Caco-2 (cell line): ENCODE results near the gene TCHP. TPM values are rescaled to one million over a fixed set of nuclear protein-coding genes. Genes with fewer than 3 reads are reported as not detected.

Source experiments
- BruUV-seq: library from RNA; stranded (reverse); fragments of 400-500 nt; replicated peaks from 2 replicates; lab custom pipeline; 2021; lab: Mats Ljungman, UMichigan
- CTCF ChIA-PET: fragments of 300-600 bp; sonication (Branson Sonifier 250); formaldehyde crosslinking; loops from one replicate; lab custom pipeline; 2022; ENCODE audit warnings: antibody characterized with exemption; lab: Charles Lee
- POLR2A ChIA-PET: fragments of 300-600 bp; sonication (Branson Sonifier 250); formaldehyde crosslinking; loops from one replicate; lab custom pipeline; 2022; ENCODE audit warnings: antibody characterized with exemption; lab: Charles Lee
- DNase-seq, 2 experiments: peaks; one replicate each; pipeline versions ENCODE4 v3.0.0 to v3.0.0-alpha.2; 2020 to 2022
- H3K27me3 ChIP-seq: replicated peaks from 2 replicates; pipeline ENCODE4 v1.6.0; 2011; ENCODE audit warnings: low read length; ENCODE audit not compliant: control insufficient read depth, insufficient read depth
- H3K36me3 ChIP-seq: 2 replicates; pipeline ENCODE4 v1.5.1; 2011; ENCODE audit warnings: low read length; ENCODE audit not compliant: control insufficient read depth, insufficient read depth
- H3K4me1 ChIP-seq: fragments of 250-450 bp; sonication (Bioruptor Pico); 2 replicates; pipeline ENCODE4 v1.5.1; 2020; ENCODE audit warnings: mild to moderate bottlenecking
- H3K4me3 ChIP-seq: 2 replicates; pipeline ENCODE4 v1.5.1; 2011; ENCODE audit warnings: low read depth, mild to moderate bottlenecking, control low read depth, low read length
- H3K9me3 ChIP-seq: fragments of 250-450 bp; sonication (Bioruptor Pico); 2 replicates; pipeline ENCODE4 v1.5.1; 2020; ENCODE audit warnings: mild to moderate bottlenecking, moderate library complexity
- H3K27ac Mint-ChIP-seq: one replicate; pipeline ENCODE4 v1.8.0; 2022; ENCODE audit warnings: mixed read lengths; ENCODE audit not compliant: unreplicated experiment
- H3K27me3 Mint-ChIP-seq: one replicate; pipeline ENCODE4 v1.8.0; 2022; ENCODE audit warnings: mixed read lengths; ENCODE audit not compliant: insufficient read depth, unreplicated experiment
- H3K36me3 Mint-ChIP-seq: one replicate; pipeline ENCODE4 v1.8.0; 2022; ENCODE audit warnings: mild to moderate bottlenecking, mixed read lengths; ENCODE audit not compliant: insufficient read depth, unreplicated experiment
- H3K4me1 Mint-ChIP-seq: one replicate; pipeline ENCODE4 v1.8.0; 2022; ENCODE audit warnings: low read depth, mixed read lengths; ENCODE audit not compliant: unreplicated experiment
- H3K4me3 Mint-ChIP-seq: one replicate; pipeline ENCODE4 v1.8.0; 2022; ENCODE audit warnings: mild to moderate bottlenecking, moderate library complexity, mixed read lengths; ENCODE audit not compliant: unreplicated experiment
- H3K9me3 Mint-ChIP-seq: one replicate; pipeline ENCODE4 v1.8.0; 2022; ENCODE audit warnings: mixed read lengths; ENCODE audit not compliant: unreplicated experiment
- CTCF ChIP-seq, 2 experiments: fragments of 200-600 bp in 1 of 2; IDR thresholded peaks; 1 replicate in 1 of 2; 2 replicates in 1 of 2; pipeline versions ENCODE4 v1.5.1 to v1.8.0; 2011 to 2022; ENCODE audit warnings: antibody characterized with exemption in 1 of 2, control low read depth in 1 of 2, inconsistent platforms in 1 of 2, low read depth in 1 of 2, low read length in 1 of 2, mild to moderate bottlenecking in 1 of 2, moderate library complexity in 1 of 2; ENCODE audit not compliant: insufficient read depth in 1 of 2, severe bottlenecking in 1 of 2, unreplicated experiment in 1 of 2
- intact Hi-C: fragments of 100-400 bp; cut with micrococcal nuclease; formaldehyde crosslinking; loops from one replicate; pipeline ENCODE4 v1.10.0; 2022; ENCODE audit not compliant: unreplicated experiment
- total RNA-seq: library from RNA; stranded (reverse); gene quantifications from 2 replicates; pipeline ENCODE4 v1.2.3, GENCODE V29; 2022

TCHP gene
- total RNA-seq, 1 experiment from 2014 or later: 17.7 TPM

- no peak for TF ChIP-seq CTCF (IDR thresholded peaks at IDR 0.05; ENCODE audit: insufficient read depth in 1 of 2, low read depth in 1 of 2, low read length in 1 of 2, severe bottlenecking in 1 of 2, unreplicated experiment in 1 of 2)
- intact Hi-C loops: no loop called here
- peak overlapping the region; percentile 71 for H3K4me3 Mint-ChIP-seq
- H3K9me3 ChIP-seq: no peaks in the 10 kb centered on the region
- CTCF ChIA-PET: interaction anchor here (1.6 kb wide), 1 partner anchor 25 kb away, joined by 6 read pairs; no protein-coding TSS in a partner anchor
- no peak overlapping the region for H3K27ac Mint-ChIP-seq
- H3K9me3 Mint-ChIP-seq: no peaks in the 10 kb centered on the region
- peaks cover 5% of the 10 kb centered on the region for H3K36me3 Mint-ChIP-seq
- POLR2A ChIA-PET: no interaction called here
- DNase-seq: no peak
- H3K27me3 ChIP-seq: no peaks in the 10 kb centered on the region; the same call in 1 of the 2 replicates
- peaks cover 31% of the 10 kb centered on the region for H3K4me1 ChIP-seq
- H3K4me3 ChIP-seq: no peak overlapping the region
- no TSS peak for BruUV-seq
- H3K36me3 ChIP-seq: no peaks in the 10 kb centered on the region
- H3K4me1 Mint-ChIP-seq: peaks cover 38% of the 10 kb centered on the region
- H3K27me3 Mint-ChIP-seq: no peaks in the 10 kb centered on the region
Observed at GRCh38 chr12:109878749-109879148, 21.3 kb upstream of the TCHP start.

- Mint-ChIP-seq H3K36me3 (peaks cover 5% of the 10 kb centered on the region), H3K27me3 (no peaks in the 10 kb centered on the region), H3K4me1 (peaks cover 37% of the 10 kb centered on the region), H3K9me3 (no peaks in the 10 kb centered on the region), H3K4me3 (peak overlapping the region; percentile 71), H3K27ac (peak overlapping the region; percentile 87)
- TF ChIP-seq CTCF (IDR thresholded peaks at IDR 0.05; ENCODE audit: insufficient read depth in 1 of 2, low read depth in 1 of 2, low read length in 1 of 2, severe bottlenecking in 1 of 2, unreplicated experiment in 1 of 2): no peak
- peak overlapping the region; percentile 89 for H3K4me3 ChIP-seq
- BruUV-seq: no TSS peak
- no peaks in the 10 kb centered on the region for H3K9me3 ChIP-seq
- H3K36me3 ChIP-seq: no peaks in the 10 kb centered on the region
- H3K27me3 ChIP-seq: no peaks in the 10 kb centered on the region; the same call in 1 of the 2 replicates
- intact Hi-C loops: loop anchor here (1.0 kb wide), 2 partner anchors 26 to 74 kb away; no protein-coding TSS in a partner anchor
- DNase-seq: no peak
- ChIA-PET CTCF (interaction anchor here (1.6 kb wide), 1 partner anchor 26 kb away, joined by 6 read pairs; no protein-coding TSS in a partner anchor), POLR2A (no interaction called here)
- peaks cover 31% of the 10 kb centered on the region for H3K4me1 ChIP-seq
Observed at GRCh38 chr12:109879351-109880042, 20.6 kb upstream of the TCHP start.

- H3K4me1 Mint-ChIP-seq: peaks cover 30% of the 10 kb centered on the region
Observed at GRCh38 chr12:109880043-109880931, 19.8 kb upstream of the TCHP start, which contains the start of gene GLTP. TSS of gene GLTP (minus strand) at chr12:109880541. CDS start at chr12:109880374, 167 bp downstream.

More at GRCh38 chr12:109880043-109880931, 19.8 kb upstream of the TCHP start, which contains the start of gene GLTP:
- Mint-ChIP-seq H3K27ac (peak within 1 kb of the TSS; percentile 87), H3K9me3 (no peaks in the 10 kb centered on the region), H3K27me3 (no peaks in the 10 kb centered on the region), H3K36me3 (peaks cover 4% of the 10 kb centered on the region), H3K4me3 (peak within 1 kb of the TSS; percentile 71)
- DNase-seq: peak; percentile 83 to 94
- ChIA-PET CTCF (interaction anchor here (1.5 kb wide), 1 partner anchor 35 kb away, joined by 5 read pairs; no protein-coding TSS in a partner anchor), POLR2A (no interaction called here)
- TF ChIP-seq CTCF (IDR thresholded peaks at IDR 0.05; ENCODE audit: insufficient read depth in 1 of 2, low read depth in 1 of 2, low read length in 1 of 2, severe bottlenecking in 1 of 2, unreplicated experiment in 1 of 2): peak; percentile 15 to 40
- H3K4me3 ChIP-seq: peak within 1 kb of the TSS; percentile 89
- peaks cover 24% of the 10 kb centered on the region for H3K4me1 ChIP-seq
- no peaks in the 10 kb centered on the region; the same call in 1 of the 2 replicates for H3K27me3 ChIP-seq
- no peaks in the 10 kb centered on the region for H3K36me3 ChIP-seq
- intact Hi-C loops: loop anchor here (1.0 kb wide), 2 partner anchors 27 to 75 kb away; no protein-coding TSS in a partner anchor
- no TSS peak for BruUV-seq
- no peaks in the 10 kb centered on the region for H3K9me3 ChIP-seq
